H1 (cell line): ENCODE results near the gene LRRC8D. TPM values are rescaled to one million over a fixed set of nuclear protein-coding genes. Genes with fewer than 3 reads are reported as not detected.
A peak's percentile ranks its signal among the peaks of the same experiment; 100 is the strongest.

Experiments used
- CTCF ChIA-PET: fragments of 300-600 bp; sonication (Branson Sonifier 250); formaldehyde crosslinking; loops from one replicate; lab custom pipeline; 2021; ENCODE audit not compliant: partially characterized antibody; lab: Charles Lee
- POLR2A ChIA-PET: fragments of 300-600 bp; sonication (Branson Sonifier 250); formaldehyde crosslinking; loops from one replicate; lab custom pipeline; 2021; ENCODE audit warnings: inconsistent platforms; ENCODE audit not compliant: partially characterized antibody; lab: Charles Lee
- DNase-seq, 2 experiments: peaks; one replicate each; pipeline versions ENCODE4 v3.0.0 to v3.0.0-alpha.2; 2010 to 2022; ENCODE audit warnings: low spot score in 2 of 2, low read depth in 1 of 2, mixed read lengths in 1 of 2
- FAIRE-seq: peaks from 2 replicates; lab custom pipeline; 2011; peaks lifted over from hg19 to GRCh38; lab: Jason Lieb, UNC
- H2AFZ ChIP-seq: 2 replicates; pipeline ENCODE4 v1.8.1; 2012; ENCODE audit warnings: low read length, inconsistent platforms
- H2AK5ac ChIP-seq: 2 replicates; pipeline ENCODE4 v1.6.1; 2013; ENCODE audit warnings: low read depth, low read length
- H2BK120ac ChIP-seq: replicated peaks from 2 replicates; pipeline ENCODE3; 2013; ENCODE audit warnings: low read depth, low read length, inconsistent platforms
- H2BK12ac ChIP-seq: 2 replicates; pipeline ENCODE4 v1.6.1; 2013; ENCODE audit warnings: low read depth, low read length
- H2BK15ac ChIP-seq: 2 replicates; pipeline ENCODE4 v1.6.1; 2013; ENCODE audit warnings: low read length
- H2BK20ac ChIP-seq: 2 replicates; pipeline ENCODE4 v1.6.1; 2013; ENCODE audit warnings: low read length
- H2BK5ac ChIP-seq: 2 replicates; pipeline ENCODE4 v1.6.1; 2013; ENCODE audit warnings: low read depth, low read length
- H3K14ac ChIP-seq: 2 replicates; pipeline ENCODE4 v1.6.1; 2013; ENCODE audit warnings: inconsistent platforms; ENCODE audit not compliant: insufficient read length
- H3K18ac ChIP-seq: 2 replicates; pipeline ENCODE4 v1.6.1; 2013; ENCODE audit warnings: low read length; ENCODE audit errors: extremely low read depth
- H3K23ac ChIP-seq: 2 replicates; pipeline ENCODE4 v1.6.1; 2013; ENCODE audit warnings: inconsistent platforms; ENCODE audit not compliant: insufficient read length
- H3K23me2 ChIP-seq: 2 replicates; pipeline ENCODE4 v1.6.1; 2013; ENCODE audit warnings: low read depth, low read length
- H3K27ac ChIP-seq: 2 replicates; pipeline ENCODE4 v1.6.1; 2011; ENCODE audit warnings: low read depth, low read length, inconsistent platforms
- H3K27me3 ChIP-seq, 4 experiments: replicated peaks in 1 of 4; 1 replicate in 1 of 4; 2 replicates in 3 of 4; pipeline versions ENCODE4 v1.6.1 to v1.8.1; 2011 to 2013; ENCODE audit warnings: low read length in 3 of 4, mild to moderate bottlenecking in 3 of 4, inconsistent platforms in 2 of 4, mixed read lengths in 2 of 4, moderate library complexity in 1 of 4; ENCODE audit not compliant: control insufficient read depth in 3 of 4, insufficient read depth in 3 of 4; ENCODE audit errors: extremely low read depth in 1 of 4
- H3K36me3 ChIP-seq, 4 experiments: 2 replicates each; pipeline versions ENCODE4 v1.6.1 to v1.8.1; 2011 to 2013; ENCODE audit warnings: mild to moderate bottlenecking in 4 of 4, low read length in 3 of 4, moderate library complexity in 2 of 4, control low read depth in 1 of 4, inconsistent platforms in 1 of 4; ENCODE audit not compliant: insufficient read depth in 4 of 4, control insufficient read depth in 2 of 4
- H3K4ac ChIP-seq: replicated peaks from 2 replicates; pipeline ENCODE3; 2013; ENCODE audit warnings: low read length, low read depth, mixed read lengths, inconsistent platforms; ENCODE audit not compliant: insufficient read length
- H3K4me1 ChIP-seq, 4 experiments: replicated peaks in 1 of 4; 1 replicate in 1 of 4; 2 replicates in 3 of 4; pipeline versions ENCODE4 v1.6.1 to v1.8.1; 2011 to 2013; ENCODE audit warnings: low read length in 3 of 4, inconsistent platforms in 2 of 4, mixed read lengths in 1 of 4; ENCODE audit not compliant: insufficient read depth in 4 of 4, control insufficient read depth in 3 of 4
- H3K4me2 ChIP-seq, 2 experiments: 2 replicates each; pipeline versions ENCODE4 v1.6.1 to v1.8.1; 2011 to 2013; ENCODE audit warnings: low read depth in 2 of 2, low read length in 2 of 2, control low read depth in 1 of 2, inconsistent platforms in 1 of 2, mild to moderate bottlenecking in 1 of 2; ENCODE audit not compliant: insufficient read depth in 1 of 2
- H3K4me3 ChIP-seq, 4 experiments: fragments of 200-600, 300-600 bp in 1 of 4; sonication (generic), shearing (Covaris generic), sonication (Bioruptor Twin) in 1 of 4; 2 replicates each; pipeline versions ENCODE4 v1.5.1 to v1.8.1; 2011 to 2016; ENCODE audit warnings: low read length in 4 of 4, low read depth in 3 of 4, control low read depth in 2 of 4, inconsistent platforms in 2 of 4, mild to moderate bottlenecking in 2 of 4, mixed read lengths in 1 of 4, moderate library complexity in 1 of 4; ENCODE audit not compliant: insufficient read depth in 2 of 4; ENCODE audit errors: extremely low read depth in 1 of 4
- H3K56ac ChIP-seq: replicated peaks from 2 replicates; pipeline ENCODE3; 2013; ENCODE audit warnings: low read depth, mild to moderate bottlenecking, mixed read lengths, low read length, inconsistent platforms; ENCODE audit not compliant: insufficient read length
- H3K79me1 ChIP-seq: 2 replicates; pipeline ENCODE4 v1.6.1; 2013; ENCODE audit warnings: low read depth, low read length, control low read depth
- H3K79me2 ChIP-seq, 2 experiments: 2 replicates each; pipeline versions ENCODE4 v1.6.1 to v1.8.1; 2012 to 2013; ENCODE audit warnings: low read length in 2 of 2, mild to moderate bottlenecking in 2 of 2, inconsistent platforms in 1 of 2; ENCODE audit not compliant: insufficient read depth in 2 of 2, control insufficient read depth in 1 of 2
- H3K9ac ChIP-seq, 4 experiments: replicated peaks in 1 of 4; 1 replicate in 1 of 4; 2 replicates in 3 of 4; pipeline versions ENCODE4 v1.6.1 to v1.8.1; 2011 to 2013; ENCODE audit warnings: low read depth in 3 of 4, low read length in 3 of 4, control low read depth in 2 of 4, mild to moderate bottlenecking in 2 of 4, moderate library complexity in 2 of 4, inconsistent platforms in 1 of 4; ENCODE audit errors: extremely low read depth in 1 of 4
- H3K9me3 ChIP-seq, 2 experiments: 2 replicates each; pipeline versions ENCODE4 v1.6.1 to v1.8.1; 2012 to 2013; ENCODE audit warnings: mild to moderate bottlenecking in 2 of 2, moderate library complexity in 2 of 2, control low read depth in 1 of 2, inconsistent platforms in 1 of 2, low read depth in 1 of 2, low read length in 1 of 2, mixed read lengths in 1 of 2; ENCODE audit not compliant: insufficient read depth in 2 of 2
- H4K20me1 ChIP-seq, 2 experiments: replicated peaks in 1 of 2; 2 replicates each; pipeline versions ENCODE3 to v1.8.1; 2011 to 2013; ENCODE audit warnings: inconsistent platforms in 2 of 2, low read length in 2 of 2, mild to moderate bottlenecking in 1 of 2; ENCODE audit not compliant: insufficient read depth in 2 of 2, control insufficient read depth in 1 of 2
- H4K5ac ChIP-seq: 2 replicates; pipeline ENCODE4 v1.6.1; 2013; ENCODE audit warnings: low read length, low read depth, mixed read lengths, inconsistent platforms; ENCODE audit not compliant: insufficient read length
- H4K8ac ChIP-seq: 2 replicates; pipeline ENCODE4 v1.8.0; 2013; ENCODE audit warnings: mild to moderate bottlenecking, moderate library complexity, low read length, inconsistent platforms; ENCODE audit not compliant: insufficient read depth; ENCODE audit errors: extremely low read depth
- H4K91ac ChIP-seq: replicated peaks from 2 replicates; pipeline ENCODE3; 2013; ENCODE audit warnings: low read length, mixed read lengths, inconsistent platforms; ENCODE audit not compliant: insufficient read length
- ATF2 ChIP-seq: IDR thresholded peaks from 2 replicates; pipeline ENCODE4 v1.6.1; 2012; ENCODE audit warnings: low read length, inconsistent platforms
- CEBPB ChIP-seq: IDR thresholded peaks from 2 replicates; pipeline ENCODE4 v1.6.1; 2012; ENCODE audit warnings: low read depth, low read length
- CTBP2 ChIP-seq: IDR thresholded peaks from 2 replicates; pipeline ENCODE4 v1.7.0; 2011; ENCODE audit warnings: borderline replicate concordance, mild to moderate bottlenecking, moderate library complexity, mixed read lengths, low read length; ENCODE audit not compliant: insufficient read depth, insufficient read length
- EP300 ChIP-seq, 2 experiments: IDR thresholded peaks; 1 replicate in 1 of 2; 2 replicates in 1 of 2; pipeline ENCODE4 v1.6.1; 2011 to 2012; ENCODE audit warnings: low read depth in 2 of 2, low read length in 2 of 2, mild to moderate bottlenecking in 2 of 2, borderline replicate concordance in 1 of 2, inconsistent platforms in 1 of 2, moderate library complexity in 1 of 2
- GABPA ChIP-seq: IDR thresholded peaks from 2 replicates; pipeline ENCODE4 v1.6.1; 2011; ENCODE audit warnings: mild to moderate bottlenecking, low read length, moderate library complexity, borderline replicate concordance; ENCODE audit not compliant: insufficient read depth
- JUND ChIP-seq: IDR thresholded peaks from 2 replicates; pipeline ENCODE4 v1.6.1; 2011; ENCODE audit warnings: mild to moderate bottlenecking, improper control_type of control experiment, low read length
- KDM1A ChIP-seq: fragments of 200-600, 300-600 bp; sonication (generic); IDR thresholded peaks from 2 replicates; pipeline ENCODE4 v1.7.1; 2016; ENCODE audit warnings: mild to moderate bottlenecking, low read length, borderline replicate concordance
- NANOG ChIP-seq: IDR thresholded peaks from 2 replicates; pipeline ENCODE4 v1.6.1; 2011; ENCODE audit warnings: low read length, low read depth, mild to moderate bottlenecking, inconsistent platforms; ENCODE audit not compliant: insufficient read depth, poor library complexity, severe bottlenecking
- POU5F1 ChIP-seq: IDR thresholded peaks from 2 replicates; pipeline ENCODE4 v1.6.1; 2011; ENCODE audit warnings: low read depth, mild to moderate bottlenecking, low read length, moderate library complexity
- SP2 ChIP-seq: IDR thresholded peaks from 2 replicates; pipeline ENCODE4 v1.6.1; 2012; ENCODE audit warnings: mild to moderate bottlenecking, low read length, inconsistent platforms
- SP4 ChIP-seq: IDR thresholded peaks from 2 replicates; pipeline ENCODE4 v1.6.1; 2012; ENCODE audit warnings: low read length, inconsistent platforms
- TAF1 ChIP-seq: IDR thresholded peaks from 2 replicates; pipeline ENCODE4 v1.6.1; 2011; ENCODE audit warnings: mild to moderate bottlenecking, low read depth, low read length
- WGBS, 2 experiments: shearing (Covaris generic) in 1 of 2; methylation state at CpG; one replicate each; pipeline versions ENCODE4 v1.1.6 to v1.1.7; 2013 to 2015; ENCODE audit warnings: low lambda C conversion rate in 2 of 2, mixed read lengths in 2 of 2, inconsistent platforms in 1 of 2, low coverage in 1 of 2, missing lambda C conversion rate in 1 of 2; ENCODE audit not compliant: insufficient replicate concordance in 2 of 2, insufficient coverage in 1 of 2, insufficient read length in 1 of 2; ENCODE audit errors: extremely low coverage in 1 of 2, missing lambda C conversion rate in 1 of 2; 5-methylcytosine and 5-hydroxymethylcytosine counted together
- polyA plus RNA-seq, 7 experiments: library from polyadenylated mRNA; depleted of rRNA in 3 of 7; stranded (reverse) in 5 of 7; unstranded in 2 of 7; fragments of >200 nt in 5 of 7; fragments of 200-250 nt in 2 of 7; gene quantifications; 1 replicate in 5 of 7; 2 replicates in 1 of 7; 4 replicates in 1 of 7; pipeline versions ENCODE4 v1.2.1 to v1.2.3, GENCODE V29; 2011 to 2013; ENCODE audit warnings: missing spikeins in 2 of 7, mixed read lengths in 2 of 7
- total RNA-seq: library from RNA; stranded (reverse); fragmentation: NEBNext Ultra II Directional; extraction: Animal tissue kit (Norgen Biotek cat#: 25700); gene quantifications from 2 replicates; pipeline ENCODE4 v1.2.1, GENCODE V29; 2021

Gene LRRC8D
- total and polyA plus RNA-seq, 2 of the 8 experiments (the other 6 are each of a cell fraction or from before 2014, with no cell fraction given) = 42.0 to 58.5 TPM

GRCh38 chr1:89908273-89908671 lies 87.4 kb downstream of the LRRC8D start:
- no peak for DNase-seq
- no peak for TF ChIP-seq SP4
- no peak for TF ChIP-seq TAF1
- no peak for TF ChIP-seq KDM1A
- no peak for TF ChIP-seq POU5F1
- TF ChIP-seq SP2 = no peak
- no peak for TF ChIP-seq ATF2
- no peak for TF ChIP-seq CTBP2
- TF ChIP-seq EP300 (IDR thresholded peaks at IDR 0.05; ENCODE audit: borderline replicate concordance in 1 of 2, low read depth in 2 of 2, low read length in 2 of 2) = no peak
- no peak for TF ChIP-seq NANOG
- no peak for TF ChIP-seq CEBPB
- TF ChIP-seq JUND = no peak
- no peak for TF ChIP-seq GABPA

More at GRCh38 chr1:89908273-89908671, 87.4 kb downstream of the LRRC8D start:
- no peaks in the 10 kb centered on the region for H3K9me3 ChIP-seq
- no peak overlapping the region for H2AFZ ChIP-seq
- no peaks in the 10 kb centered on the region for H3K23me2 ChIP-seq
- H2BK5ac ChIP-seq = peak overlapping the region; percentile 53; the same call in 1 of the 2 replicates
- POLR2A ChIA-PET = interaction anchor here (1.2 kb wide), 1 partner anchor 29 kb away, joined by 3 read pairs; no protein-coding TSS in a partner anchor
- H3K23ac ChIP-seq = no peak overlapping the region
- H3K4me1 ChIP-seq = peaks cover 15 to 40% (median 35%) of the 10 kb centered on the region in 4 experiments; a peak in 6 of 7 replicates
- no peaks in the 10 kb centered on the region for H4K20me1 ChIP-seq
- FAIRE-seq = no peak
- H2AK5ac ChIP-seq = 0 out of 2 replicates have a peak overlapping the region, but pooled peaks have one; percentile 42
- H3K79me1 ChIP-seq = peaks cover 2% of the 10 kb centered on the region; the same call in 1 of the 2 replicates
- H3K9ac ChIP-seq = no peak overlapping the region
- peaks cover 0 to 45% of the 10 kb centered on the region in 2 experiments; a peak in 3 of 4 replicates for H3K79me2 ChIP-seq
- H2BK15ac ChIP-seq = 0 out of 2 replicates have a peak overlapping the region, but pooled peaks have one; percentile 67
- H2BK20ac ChIP-seq = peak overlapping the region; percentile 67; the same call in 1 of the 2 replicates
- no peaks in the 10 kb centered on the region for H3K36me3 ChIP-seq
- H3K14ac ChIP-seq = no peak overlapping the region
- H3K18ac ChIP-seq = no peak overlapping the region
- H3K4ac ChIP-seq = no peak overlapping the region
- no peaks in the 10 kb centered on the region for H3K27me3 ChIP-seq
- CTCF ChIA-PET = interaction anchor here (1.1 kb wide), 1 partner anchor 103 kb away, joined by 3 read pairs; no protein-coding TSS in a partner anchor
- H2BK12ac ChIP-seq = peak overlapping the region; percentile 13
- no peak overlapping the region for H4K5ac ChIP-seq
- no peak overlapping the region for H3K4me2 ChIP-seq
- H4K8ac ChIP-seq = no peak overlapping the region
- WGBS, 2 experiments = 96% methylated on average over 2 of the region's 2 CpGs; no CpG with 5 or more reads in 1 of the 2 experiments
- H3K56ac ChIP-seq = no peak overlapping the region
- H3K27ac ChIP-seq = no peak overlapping the region
- H4K91ac ChIP-seq = no peak overlapping the region
- no peak overlapping the region for H3K4me3 ChIP-seq
- no peak overlapping the region for H2BK120ac ChIP-seq
